HG03571 (cell line): ENCODE data around the gene SSNA1.
A peak's percentile ranks its signal among the peaks of the same experiment; 100 is the strongest.

ENCODE experiments used
- ATAC-seq: cut with Tn5 transposase; IDR thresholded peaks from one replicate; pipeline ENCODE4 v1.9.1; 2021; ENCODE audit not compliant: unreplicated experiment

The SSNA1 gene

GRCh38 chr9:137219757-137220316 is 31.4 kb downstream of the SSNA1 start:
- ATAC-seq, result no peak

- no peak for ATAC-seq
Observed at GRCh38 chr9:137220317-137221094, 32.0 kb downstream of the SSNA1 start.

- no peak for ATAC-seq
Observed at GRCh38 chr9:137221095-137221505, 32.6 kb downstream of the SSNA1 start.

DNA sequence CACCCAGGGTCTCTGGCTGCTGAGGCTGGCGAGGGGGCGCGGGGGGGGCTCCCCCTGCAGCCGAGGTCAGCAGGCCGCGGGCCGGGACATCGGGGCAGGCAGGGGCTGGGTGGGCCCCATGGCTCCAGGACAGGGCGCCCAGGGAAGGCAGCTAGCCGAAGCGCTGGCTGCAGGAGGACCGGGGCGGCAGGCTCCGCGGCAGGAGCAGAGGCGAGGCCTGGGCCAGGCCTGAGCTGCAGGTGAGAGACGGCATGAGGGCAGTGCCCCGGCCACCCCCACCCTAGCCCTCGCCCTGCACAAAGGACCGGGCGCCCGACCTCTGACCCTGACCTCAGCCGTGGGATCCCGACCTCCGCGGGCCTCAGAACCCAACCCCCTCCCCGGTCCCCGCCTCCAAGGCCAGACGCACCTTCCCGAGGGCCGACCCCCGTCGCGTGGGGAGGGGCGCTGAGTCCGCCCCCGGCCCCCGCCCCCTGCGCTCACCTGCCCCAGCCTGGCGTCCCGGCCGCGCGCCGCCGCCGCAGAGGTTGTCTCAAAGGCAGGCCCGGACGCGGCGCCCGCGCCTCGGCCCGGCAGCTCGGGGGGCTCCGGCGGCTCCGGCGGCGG is 33.1 kb downstream of the SSNA1 start:
- ATAC-seq, result no peak

GRCh38 chr9:137222190-137223077 is 34.0 kb downstream of the SSNA1 start, which contains the start of gene RNF208:
RNF208 (minus strand) TSS chr9:137222240; CDS start chr9:137221212, 1,028 bp downstream.
- ATAC-seq, result no peak

GRCh38 chr9:137223078-137223970 is 34.8 kb downstream of the SSNA1 start:
- ATAC-seq, result peak; percentile 63

DNA sequence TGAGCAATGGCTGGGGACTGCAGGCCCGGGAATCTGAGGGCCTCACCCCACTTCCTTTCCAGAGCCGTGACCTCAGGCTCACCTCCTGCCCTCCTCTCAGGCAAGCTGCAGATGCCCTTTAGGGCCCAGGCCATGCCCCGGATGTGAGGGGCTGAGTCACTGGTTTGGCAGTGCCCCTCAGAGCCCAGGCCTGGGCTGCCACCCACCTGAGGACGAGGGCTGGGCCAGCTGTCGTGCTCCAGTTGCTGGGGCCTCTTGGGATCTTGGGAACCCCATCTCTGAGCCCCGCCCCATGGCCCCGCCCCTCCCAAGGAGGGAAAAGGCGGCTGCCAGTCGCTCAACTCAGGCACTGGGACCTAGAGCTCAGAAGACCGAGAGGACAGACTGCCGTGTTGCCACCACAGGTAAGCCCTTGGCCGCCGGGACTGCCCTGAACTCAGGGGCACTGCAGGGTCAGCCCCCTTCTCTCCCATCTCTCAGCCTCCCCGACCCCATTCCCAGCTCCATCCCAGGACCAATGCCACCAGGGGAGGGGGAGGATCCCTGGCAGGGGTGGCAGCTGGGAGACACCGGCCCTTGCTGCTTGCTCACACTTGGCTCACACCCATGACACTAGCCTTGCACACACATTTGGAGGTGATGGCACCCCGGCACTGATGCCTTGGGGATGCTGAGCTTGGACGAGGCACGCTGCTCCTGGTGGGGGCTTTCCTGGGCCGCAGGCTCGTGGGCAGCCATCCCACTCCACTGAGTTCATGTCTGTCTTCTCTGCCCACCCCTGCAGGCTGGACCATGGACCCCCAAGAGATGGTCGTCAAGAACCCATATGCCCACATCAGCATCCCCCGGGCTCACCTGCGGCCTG is 36.6 kb downstream of the SSNA1 start, which contains the start of gene CYSRT1:
Gene CYSRT1 (plus strand): TSS at position 345 of the 865 bp plus-strand sequence. CDS start 448 bp downstream, at position 793.
- ATAC-seq, result no peak

DNA sequence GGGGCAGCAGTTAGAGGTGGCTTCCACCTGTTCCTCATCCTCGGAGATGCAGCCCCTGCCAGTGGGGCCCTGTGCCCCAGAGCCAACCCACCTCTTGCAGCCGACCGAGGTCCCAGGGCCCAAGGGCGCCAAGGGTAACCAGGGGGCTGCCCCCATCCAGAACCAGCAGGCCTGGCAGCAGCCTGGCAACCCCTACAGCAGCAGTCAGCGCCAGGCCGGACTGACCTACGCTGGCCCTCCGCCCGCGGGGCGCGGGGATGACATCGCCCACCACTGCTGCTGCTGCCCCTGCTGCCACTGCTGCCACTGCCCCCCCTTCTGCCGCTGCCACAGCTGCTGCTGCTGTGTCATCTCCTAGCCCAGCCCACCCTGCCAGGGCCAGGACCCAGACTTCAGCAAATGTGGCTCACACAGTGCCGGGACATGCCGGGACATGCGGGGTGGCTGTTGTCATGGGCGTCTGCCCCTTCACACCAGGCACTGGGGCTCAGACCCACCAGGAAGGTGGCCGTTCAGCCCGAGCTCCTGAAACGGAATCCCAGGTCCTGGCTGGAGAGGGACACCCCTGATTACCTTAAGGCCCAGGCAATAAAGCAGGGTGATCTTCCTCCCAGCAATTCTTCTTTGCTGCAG is 37.3 kb downstream of the SSNA1 start:
- no peak for ATAC-seq

DNA sequence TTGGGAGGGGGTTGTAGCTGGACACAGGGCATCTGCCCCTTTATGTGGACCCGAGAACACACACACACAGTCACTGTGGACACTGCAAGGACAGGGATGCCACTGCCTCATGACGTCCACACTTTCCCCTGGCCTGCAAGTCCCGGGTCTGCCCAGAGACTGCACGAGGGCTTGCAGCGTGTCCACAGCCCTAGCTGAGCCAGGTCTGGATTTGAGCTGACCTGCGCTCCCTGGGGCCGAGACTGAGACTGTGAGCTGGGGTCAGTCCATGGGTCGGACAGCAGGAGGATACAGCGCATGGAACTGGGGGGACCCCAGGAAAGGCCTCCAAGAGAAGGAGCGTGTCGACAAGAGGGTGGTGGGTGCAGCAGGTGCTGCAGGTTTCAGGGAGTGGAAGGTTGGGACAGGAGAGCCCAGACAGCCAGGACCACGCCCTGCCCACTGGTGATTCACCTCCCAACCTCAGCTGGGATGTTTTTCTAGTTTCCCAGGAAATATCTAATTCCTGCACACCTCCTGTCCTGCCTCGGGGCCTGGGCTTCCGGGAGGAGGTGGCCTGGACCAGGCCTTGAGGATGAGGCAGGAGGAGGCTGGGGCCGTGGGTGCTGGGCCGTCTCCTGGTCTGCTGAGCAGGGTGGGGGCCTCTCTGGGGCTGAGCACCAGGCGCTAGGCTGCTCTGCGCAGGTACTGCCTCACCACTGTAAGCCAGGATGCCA is 38.0 kb downstream of the SSNA1 start:
- ATAC-seq, result no peak

GRCh38 chr9:137227054-137227852 is 38.8 kb downstream of the SSNA1 start, which contains the start of gene RNF224:
RNF224 (plus strand) TSS chr9:137227502; CDS start chr9:137228336, 834 bp downstream.
- no peak for ATAC-seq

DNA sequence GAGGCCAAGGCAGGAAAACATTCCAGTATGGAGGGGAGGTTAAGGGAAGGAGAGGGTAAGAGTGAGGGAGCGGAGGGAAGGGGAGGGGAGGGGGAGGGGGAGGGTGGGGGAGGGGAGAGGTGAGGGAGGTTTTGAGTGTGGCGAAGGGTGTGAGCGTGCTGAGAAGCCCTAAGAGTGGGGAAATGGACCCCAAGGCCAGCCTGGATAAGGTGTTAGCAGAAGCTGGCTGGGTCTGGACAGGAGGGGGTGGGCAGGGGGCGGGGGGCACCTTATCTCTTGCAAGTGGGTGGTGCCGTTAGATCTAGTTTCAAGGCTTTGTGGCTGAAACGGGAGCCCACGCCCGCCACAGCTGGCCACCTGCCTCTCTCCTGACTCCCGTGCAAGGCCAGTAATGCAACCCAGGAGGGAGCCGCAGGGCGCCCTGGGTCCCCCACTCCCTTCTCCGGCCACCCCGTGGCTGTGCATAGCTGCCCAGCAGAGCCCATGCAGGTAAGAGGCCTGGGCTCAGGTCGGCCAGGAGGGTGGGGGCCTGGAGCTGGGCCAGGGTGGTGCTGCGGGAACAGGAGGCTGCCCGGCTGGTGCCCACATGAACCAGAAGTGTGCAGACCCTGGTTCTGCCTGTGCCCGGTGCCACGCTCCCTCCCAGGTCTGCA is 39.5 kb downstream of the SSNA1 start:
- ATAC-seq, result no peak

- no peak for ATAC-seq
Observed at GRCh38 chr9:137228506-137228967, 40.1 kb downstream of the SSNA1 start.

GRCh38 chr9:137228968-137229896 is 40.8 kb downstream of the SSNA1 start:
- no peak for ATAC-seq

DNA sequence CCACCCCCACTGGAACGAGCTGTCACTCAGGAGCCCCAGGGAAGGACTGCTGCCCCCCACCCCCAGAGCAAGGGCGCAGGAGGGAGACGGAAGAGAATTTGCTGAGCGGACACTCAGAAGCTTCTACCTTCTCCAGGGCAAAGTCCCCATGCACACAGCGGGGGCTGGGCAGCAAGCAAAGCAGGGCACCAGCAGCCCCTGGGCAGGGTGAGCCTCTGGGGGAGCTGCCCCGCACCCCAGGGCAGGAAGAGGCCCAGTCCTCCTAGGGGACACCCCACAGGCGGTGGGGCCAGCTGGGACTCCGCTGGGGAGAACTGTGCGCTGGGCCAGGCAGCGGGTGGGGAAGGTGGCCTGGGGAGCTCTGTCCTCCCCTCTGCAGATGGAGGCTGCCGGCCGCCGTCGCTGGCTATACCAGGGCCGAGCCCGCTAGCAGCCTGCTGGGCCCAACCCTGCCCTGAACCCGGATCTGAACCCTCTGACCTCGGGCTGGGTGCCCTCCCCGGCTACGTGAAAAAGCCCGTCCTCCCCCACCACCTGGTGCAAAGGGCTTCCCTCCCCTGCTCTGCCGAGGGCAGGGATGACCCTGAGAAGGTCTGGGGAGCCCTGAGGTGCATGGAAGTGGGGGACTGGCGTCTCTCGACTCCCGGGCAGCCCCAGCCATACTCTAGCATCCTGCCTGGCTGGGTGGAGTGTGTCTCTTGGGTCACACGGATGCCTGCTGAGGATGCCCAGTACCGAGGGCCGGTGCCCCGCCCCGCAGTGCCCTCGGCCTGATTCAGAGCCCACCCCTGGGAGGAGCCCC is 41.6 kb downstream of the SSNA1 start:
- ATAC-seq, result no peak
